ENCODE results near the gene IGIP.

IGIP gene

GRCh38 chr5:140143521-140144258, 18.0 kb downstream of the IGIP start:
- TF ChIP-seq CTCF (IDR thresholded peaks at IDR 0.05): no peak

- no peak for TF ChIP-seq CTCF (IDR thresholded peaks at IDR 0.05)
Measured at GRCh38 chr5:140145256-140145655, 19.5 kb downstream of the IGIP start.

GRCh38 chr5:140145818-140146522, 20.2 kb downstream of the IGIP start:
- TF ChIP-seq CTCF (IDR thresholded peaks at IDR 0.05): no peak

GRCh38 chr5:140146523-140146842, 20.7 kb downstream of the IGIP start:
- no peak for TF ChIP-seq CTCF (IDR thresholded peaks at IDR 0.05)

GRCh38 chr5:140147460-140147859, 21.7 kb downstream of the IGIP start:
- TF ChIP-seq CTCF (IDR thresholded peaks at IDR 0.05): no peak

GRCh38 chr5:140148508-140148907, 22.8 kb downstream of the IGIP start:
- no peak for TF ChIP-seq CTCF (IDR thresholded peaks at IDR 0.05)

GRCh38 chr5:140150201-140150600, 24.5 kb downstream of the IGIP start:
- no peak for TF ChIP-seq CTCF (IDR thresholded peaks at IDR 0.05)

Data from LNCAP (cell line).